Nasal cavity respiratory epithelium epithelial cell of viscerocranial mucosa (primary cell): ENCODE data around the gene CYSLTR2. TPM values are rescaled to one million over a fixed set of nuclear protein-coding genes. Genes with fewer than 3 reads are reported as not detected.

ENCODE experiments used
- total RNA-seq: library from RNA; depleted of rRNA; stranded (reverse); fragments of >200 nt; gene quantifications from 2 replicates; pipeline ENCODE4 v1.2.3, GENCODE V29; 2014

Gene CYSLTR2
- total RNA-seq = not detected in 2 replicates

GRCh38 chr13:48653472-48653939 is at the start of gene CYSLTR2:
Gene CYSLTR2 (plus strand): TSS chr13:48653929. CDS start chr13:48706818, 52,889 bp downstream.

Other genes starting within 250 kb of the CYSLTR2 start
- 9.9 and 13.1 TPM in 2 replicates for gene LPAR6, start 240.8 kb upstream of the CYSLTR2 start, total RNA-seq
- gene RCBTB2, start 120.8 kb upstream of the CYSLTR2 start, total RNA-seq = 5.5 and 9.5 TPM in 2 replicates